ENCODE data around the gene TMED9.
"Not testable (repeated sequence)": the region's sequence is repeated elsewhere in the genome, so short reads cannot be mapped to it uniquely, and the experiment has no call there.

GRCh38 chr5:177624172-177624571 is 32.2 kb downstream of the TMED9 start:
- TF ChIP-seq POLR2A (IDR thresholded peaks at IDR 0.05; ENCODE audit: low read length); GATA1 (IDR thresholded peaks at IDR 0.05; ENCODE audit: low read depth, low read length): not testable (repeated sequence)

Measured in erythroblast (primary cell).